HG03060 (cell line): ENCODE data around the gene HRH3.
A peak's percentile ranks its signal among the peaks of the same experiment; 100 is the strongest.

Experiments used
- ATAC-seq: cut with Tn5 transposase; IDR thresholded peaks from one replicate; pipeline ENCODE4 v1.9.1; 2021; ENCODE audit warnings: low read depth, moderate number of reproducible peaks; ENCODE audit not compliant: unreplicated experiment

Gene HRH3

DNA sequence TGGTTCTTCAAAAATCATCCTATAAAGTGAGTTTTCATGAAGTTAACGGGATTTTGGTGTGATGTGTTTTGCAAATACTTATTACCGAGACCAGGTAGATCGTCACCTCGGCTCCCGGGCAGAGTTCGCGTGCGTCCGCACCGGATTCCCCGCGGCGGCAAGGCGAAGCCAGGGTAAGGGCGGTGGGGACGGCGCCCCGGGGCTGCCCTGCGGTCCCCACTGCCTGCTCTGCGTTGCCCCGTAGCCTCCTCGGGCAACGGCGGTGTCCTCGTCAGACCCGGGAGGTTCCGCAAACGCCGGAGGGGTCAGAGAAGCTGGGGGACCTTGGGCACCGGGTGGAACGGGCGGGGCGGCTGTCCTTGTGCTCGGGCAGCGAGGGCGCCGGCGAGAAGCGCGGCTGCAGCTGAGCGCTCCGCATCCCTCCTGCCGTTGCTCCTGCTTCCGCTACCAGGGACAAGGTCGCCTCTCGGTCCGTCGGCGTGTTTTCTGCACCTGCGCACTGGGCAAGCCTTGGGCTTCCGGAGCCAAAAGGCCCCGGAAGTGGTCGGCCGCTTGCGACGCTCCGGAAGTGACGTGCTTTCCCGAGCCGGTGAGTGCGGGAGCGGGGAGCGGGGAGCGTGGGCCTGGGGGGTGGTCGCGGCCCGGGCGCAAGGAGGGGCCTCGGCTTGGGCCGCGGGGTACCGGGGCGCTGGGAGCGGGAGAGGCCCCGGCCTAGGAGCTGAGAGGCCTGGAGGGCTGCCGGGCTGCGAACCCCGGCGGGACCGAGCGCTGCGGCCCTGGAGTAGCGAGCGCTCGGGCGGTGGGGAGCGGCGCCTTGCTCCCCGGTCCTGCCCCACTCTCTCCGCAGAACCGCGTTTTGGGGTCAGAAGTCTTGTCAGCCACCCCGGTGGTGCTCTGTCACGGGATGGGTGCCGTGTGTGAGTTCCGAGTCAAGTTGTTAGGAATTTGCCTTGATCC lies 37.3 kb downstream of the HRH3 start, which contains the start of gene MTG2:
TSS of gene MTG2 (plus strand) at position 560 of the 957 bp plus-strand sequence. CDS start 10,393 bp downstream, outside the sequence.
- peak; percentile 89 for ATAC-seq

DNA sequence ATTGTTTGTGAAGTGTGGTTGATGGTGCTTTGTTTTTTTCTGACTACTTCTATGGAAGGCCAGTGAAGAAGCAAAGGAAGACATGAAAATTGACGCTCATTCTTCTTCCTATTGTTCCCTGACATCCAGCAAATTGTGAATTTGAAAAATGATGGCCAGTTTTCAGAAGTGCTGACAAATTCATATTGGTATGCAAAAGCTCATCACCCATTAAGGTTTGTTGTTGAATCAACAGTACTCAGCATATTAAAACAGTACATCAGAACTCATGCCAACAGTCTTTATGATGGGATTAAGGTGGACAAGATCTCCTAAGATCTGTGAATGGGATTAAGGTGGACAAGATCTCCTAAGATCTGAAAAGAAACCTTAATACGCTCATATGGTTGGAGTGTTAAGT lies 38.3 kb downstream of the HRH3 start:
- ATAC-seq = no peak

DNA sequence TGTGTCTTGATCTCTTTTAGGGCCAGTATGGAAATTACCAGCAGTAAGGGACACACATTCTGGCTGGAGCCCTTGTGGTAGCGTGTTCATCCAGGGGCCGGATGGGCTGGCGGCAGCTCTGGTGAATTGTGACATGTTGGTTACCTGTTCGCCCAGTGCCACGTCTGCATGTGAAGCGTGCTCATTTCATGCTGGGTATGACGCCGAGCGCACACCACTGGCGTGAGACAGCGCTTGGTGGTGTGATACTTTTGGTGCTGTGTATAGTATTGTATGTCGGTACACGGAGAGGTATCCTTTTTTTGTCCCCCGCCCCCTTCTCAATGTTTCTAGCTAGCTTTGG lies 40.9 kb downstream of the HRH3 start:
- ATAC-seq = no peak

DNA sequence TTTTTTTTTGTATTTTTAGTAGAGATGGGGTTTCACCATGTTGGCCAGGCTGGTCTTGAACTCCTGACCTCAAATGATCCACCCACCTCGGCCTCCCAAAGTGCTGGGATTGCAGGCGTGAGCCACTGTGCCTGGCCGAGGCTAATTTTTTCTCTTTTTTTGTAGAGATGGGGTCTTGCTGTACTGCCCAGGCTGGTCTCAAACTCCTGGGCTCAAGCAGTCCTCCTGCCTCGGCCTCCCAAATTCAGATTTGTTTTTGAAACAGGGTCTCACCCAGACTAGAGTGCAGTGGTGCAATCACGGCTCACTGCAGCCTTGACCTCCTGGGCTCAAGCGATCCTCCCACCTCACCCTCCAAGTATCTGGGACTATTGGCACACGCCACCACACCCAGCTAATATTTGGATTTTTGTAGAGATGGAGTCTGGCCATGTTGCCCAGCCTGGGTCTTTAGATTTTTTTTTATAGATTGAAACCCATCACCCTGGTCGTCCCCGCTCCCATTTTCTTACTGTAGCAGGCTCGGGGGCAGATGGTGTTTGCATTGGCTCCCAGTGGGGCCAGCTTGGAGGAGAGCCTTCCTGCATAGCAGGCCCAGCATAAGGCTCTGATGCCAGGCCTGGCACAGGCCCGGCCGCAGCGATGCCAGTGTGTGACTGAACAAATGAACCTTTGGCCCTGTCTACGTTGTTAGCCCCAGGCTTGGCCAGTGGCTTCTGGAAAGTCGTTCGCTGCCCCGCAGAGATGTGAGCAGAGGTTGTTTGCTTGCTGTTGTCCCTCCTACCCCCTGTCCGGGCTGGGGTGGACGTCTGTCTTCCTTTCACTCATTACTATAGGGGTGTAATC lies 41.5 kb downstream of the HRH3 start:
- no peak for ATAC-seq

DNA sequence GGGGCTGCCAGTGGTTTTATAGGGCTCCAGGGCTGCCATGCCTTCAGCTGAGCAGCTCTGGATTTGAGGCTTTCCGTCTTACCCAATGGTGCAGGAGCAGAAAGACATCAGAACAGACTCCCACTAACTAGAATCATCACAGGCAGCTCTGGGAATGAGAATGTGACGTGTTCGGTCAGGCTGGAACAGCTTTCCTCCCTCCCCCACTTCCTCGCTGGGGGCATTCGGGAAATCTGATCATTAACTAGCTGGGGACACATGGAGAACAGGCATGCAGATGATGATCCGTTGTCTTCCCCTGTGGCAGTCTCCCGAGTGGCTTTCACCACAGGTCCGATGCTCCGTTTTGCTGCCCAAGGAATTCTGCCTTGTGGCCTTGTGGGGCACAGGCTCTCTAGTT lies 42.8 kb downstream of the HRH3 start:
- ATAC-seq = no peak

DNA sequence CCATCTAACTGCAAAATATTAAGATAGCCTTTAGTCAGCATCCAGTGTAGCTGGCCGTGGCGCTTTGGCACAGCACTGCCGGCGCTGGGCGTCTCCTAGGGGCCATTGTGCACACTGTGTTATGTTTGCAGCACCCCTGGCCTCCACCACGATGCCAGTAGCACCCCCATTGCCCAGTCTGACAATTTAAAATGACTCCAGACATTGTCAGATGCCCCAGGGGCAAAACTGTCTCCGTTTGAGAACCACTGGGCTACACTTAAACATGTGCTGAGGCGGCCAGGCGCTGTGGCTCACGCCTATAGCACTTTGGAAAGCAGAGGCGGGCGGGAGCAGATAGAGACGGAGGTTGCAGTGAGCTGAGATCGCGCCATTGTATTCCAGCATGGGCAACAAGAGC lies 43.2 kb downstream of the HRH3 start:
- no peak for ATAC-seq

DNA sequence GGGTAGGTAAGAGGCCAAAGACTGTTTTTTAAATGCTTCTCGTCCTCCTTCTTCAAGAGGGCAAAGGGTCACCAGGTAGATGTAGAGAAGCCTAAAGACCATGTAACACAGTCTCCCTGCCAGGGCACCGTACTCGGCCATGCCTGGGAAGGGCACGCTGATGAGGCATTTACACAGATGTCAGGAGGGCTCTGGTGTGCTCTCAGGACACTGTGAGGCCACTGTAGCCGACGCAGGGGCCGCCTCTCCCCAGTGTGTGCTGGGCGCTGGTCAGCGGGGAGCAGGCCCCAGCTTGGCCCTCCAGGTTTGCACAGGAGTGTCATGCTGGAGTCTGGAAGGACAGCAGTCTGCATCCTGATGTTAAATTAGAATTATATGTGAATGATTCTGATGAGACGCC lies 44.4 kb downstream of the HRH3 start:
- ATAC-seq = no peak

DNA sequence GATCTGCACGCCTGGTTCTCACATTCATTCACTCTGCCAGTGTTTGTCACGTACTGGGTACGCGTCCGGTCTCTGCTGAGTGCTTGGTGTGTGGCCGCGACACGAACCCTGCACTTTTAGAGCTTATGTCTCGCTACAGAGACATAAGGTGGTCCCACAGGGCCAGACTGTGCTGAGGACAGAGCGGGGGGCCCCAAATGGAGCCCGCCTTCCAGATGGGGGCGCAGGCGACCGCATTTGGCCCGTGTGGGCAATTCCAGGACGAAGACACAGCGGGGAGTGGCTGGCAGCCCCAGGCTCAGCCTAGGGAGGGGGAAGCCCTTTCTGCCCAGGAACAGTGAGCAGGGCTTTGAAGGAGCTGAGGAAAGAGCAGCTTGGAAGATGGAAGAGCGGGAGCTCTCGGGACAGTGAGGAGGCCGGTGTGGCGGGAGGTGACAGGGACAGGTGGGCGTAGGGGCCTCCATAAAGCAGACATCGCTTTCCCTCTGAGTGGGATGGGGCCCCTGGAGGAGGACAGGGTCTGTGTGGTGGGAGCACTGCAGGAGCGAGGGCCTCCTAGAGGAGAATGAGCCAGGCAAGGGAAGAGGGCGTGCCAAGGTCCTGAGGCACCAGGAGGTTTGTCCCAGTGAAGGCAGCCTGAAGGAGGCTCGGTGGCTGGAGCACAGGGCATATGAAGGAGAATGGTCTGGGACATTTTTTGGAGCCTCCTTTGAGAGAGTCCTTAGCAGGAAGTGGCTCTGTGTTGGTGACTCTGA lies 45.0 kb downstream of the HRH3 start:
- ATAC-seq = no peak

DNA sequence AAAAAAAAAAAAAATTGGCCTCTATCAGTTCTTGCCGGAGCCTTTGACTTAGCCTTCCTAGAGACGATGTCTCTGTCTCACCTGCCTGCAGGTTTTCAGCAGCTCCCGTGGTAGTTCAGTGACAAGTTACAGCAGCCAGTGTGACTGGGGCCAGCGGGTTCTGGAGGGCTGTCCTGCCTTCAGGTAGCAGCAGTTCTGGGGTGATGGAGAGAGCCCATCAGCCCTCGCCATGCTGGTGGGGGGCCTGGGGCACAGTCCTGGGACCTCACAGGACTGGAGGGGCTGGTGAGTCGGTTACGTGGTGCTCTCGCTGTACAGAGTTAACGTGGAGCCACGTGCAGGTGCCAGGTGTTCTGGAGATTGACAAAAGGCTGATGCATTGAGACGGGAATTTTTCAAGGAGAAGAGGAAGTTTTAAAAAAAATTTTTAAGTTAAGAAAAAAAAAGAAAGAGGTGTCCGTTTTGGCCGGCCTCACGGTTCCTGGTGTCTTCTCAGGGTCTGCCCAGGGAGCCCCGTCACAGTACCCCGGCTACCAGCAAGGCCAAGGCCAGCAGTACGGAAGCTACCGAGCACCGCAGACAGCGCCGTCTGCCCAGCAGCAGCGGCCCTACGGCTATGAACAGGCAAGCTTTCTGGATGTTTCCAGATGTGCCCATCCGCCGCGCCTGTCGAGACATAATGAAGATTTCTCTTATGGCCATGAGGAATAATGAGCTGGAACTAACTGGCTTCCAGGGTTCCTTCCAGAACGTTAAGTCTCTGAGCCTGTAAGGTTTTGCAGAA lies 45.9 kb downstream of the HRH3 start:
- ATAC-seq = no peak

DNA sequence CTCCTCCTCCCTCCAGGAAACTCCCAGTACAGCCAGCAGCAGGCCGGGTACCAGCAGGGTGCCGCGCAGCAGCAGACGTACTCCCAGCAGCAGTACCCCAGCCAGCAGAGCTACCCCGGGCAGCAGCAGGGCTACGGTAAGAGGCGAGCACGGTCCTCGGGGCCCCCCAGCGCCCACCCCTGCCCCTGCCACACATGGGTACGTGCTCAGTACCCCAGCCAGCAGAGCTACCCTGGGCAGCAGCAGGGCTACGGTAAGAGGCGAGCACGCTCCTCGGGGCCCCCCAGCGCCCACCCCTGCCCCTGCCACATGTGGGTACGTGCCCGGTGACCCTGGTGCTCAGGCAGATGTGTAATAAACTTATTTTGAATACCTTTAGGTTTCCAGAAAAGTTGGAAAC lies 47.4 kb downstream of the HRH3 start:
- ATAC-seq = no peak

DNA sequence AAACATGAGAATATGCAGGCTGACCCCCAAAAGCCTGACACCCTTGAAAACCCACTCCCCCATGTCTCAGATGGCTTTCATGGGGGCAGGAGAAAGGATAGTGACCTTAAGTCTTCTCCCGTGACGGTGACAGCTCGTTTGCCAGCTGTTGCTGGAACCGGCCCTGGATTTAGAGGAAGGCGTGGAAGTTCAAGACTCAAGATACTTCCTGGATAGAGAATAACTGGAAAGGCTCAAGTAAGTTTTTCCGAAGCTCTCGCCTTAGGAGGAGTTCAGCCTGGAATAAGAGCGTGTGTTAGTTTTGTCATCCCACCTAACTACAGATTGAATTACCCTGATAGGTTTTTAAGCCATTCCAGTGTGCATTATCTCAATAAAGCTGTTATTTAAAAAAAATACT lies 48.8 kb downstream of the HRH3 start:
- no peak for ATAC-seq

DNA sequence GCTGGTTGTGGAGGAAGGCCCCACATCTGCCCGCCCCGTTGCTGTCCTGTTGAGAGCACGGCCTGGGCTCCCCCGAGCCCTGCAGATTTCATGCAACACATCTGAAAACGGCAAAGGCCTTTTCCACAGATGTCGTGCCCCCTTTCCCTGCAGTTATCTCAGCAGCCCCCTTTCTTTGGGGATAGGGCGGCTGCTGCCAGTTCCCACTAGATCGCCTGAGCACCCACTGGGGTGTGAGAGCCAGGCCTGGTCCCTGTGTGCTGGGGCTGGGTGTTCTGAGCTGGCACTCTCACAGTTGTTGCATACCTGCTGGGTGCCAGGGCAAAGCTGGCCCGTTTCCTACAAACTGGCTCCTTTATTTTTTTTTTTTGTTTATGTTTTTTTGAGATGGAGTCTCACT lies 49.5 kb downstream of the HRH3 start:
- ATAC-seq = no peak

DNA sequence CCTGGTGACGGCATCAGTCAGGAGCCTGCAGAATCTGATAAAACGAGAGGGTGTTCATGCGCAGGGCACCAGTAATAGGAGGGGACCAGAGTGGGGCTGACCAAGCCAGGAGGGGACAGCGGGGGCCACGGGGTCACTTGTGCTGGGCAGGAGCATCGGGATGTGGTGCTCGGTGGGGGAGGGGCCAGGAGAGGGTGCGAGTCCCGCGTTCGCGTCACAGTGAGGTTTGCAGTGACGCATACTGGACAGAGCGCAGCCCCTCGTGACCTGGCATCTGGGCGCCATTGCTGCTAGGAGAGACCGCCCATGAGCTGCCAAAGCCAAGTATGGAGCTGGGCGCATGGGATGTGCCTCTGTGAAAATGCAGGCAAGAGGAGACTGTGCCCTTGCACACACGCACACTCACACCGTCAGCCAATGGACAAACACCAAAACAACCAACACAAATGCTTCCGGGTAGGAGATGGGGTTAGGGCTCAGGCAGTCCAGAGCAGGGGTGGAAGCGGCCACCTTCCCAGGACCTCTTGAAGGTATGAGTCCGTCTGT lies 51.1 kb downstream of the HRH3 start:
- ATAC-seq = no peak

DNA sequence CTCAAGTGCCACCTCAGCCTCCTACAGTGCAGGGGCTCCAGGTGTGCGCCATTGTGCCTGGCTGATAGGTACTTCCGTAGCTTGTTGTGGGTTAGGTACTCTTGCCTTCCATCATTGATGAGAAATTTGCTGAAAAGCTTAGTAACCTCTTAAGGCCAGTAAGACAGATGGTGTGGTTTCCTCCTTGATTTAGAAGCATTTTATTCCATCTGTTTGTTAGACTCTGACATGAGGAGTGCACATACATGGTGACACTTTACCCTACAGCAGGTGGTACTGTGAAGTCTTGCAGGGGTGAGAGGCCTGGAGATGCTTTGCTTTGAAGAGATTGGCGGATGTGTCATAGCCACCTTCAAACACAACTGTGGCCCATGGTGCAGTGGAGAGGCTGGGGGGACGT lies 52.0 kb downstream of the HRH3 start:
- ATAC-seq = no peak

DNA sequence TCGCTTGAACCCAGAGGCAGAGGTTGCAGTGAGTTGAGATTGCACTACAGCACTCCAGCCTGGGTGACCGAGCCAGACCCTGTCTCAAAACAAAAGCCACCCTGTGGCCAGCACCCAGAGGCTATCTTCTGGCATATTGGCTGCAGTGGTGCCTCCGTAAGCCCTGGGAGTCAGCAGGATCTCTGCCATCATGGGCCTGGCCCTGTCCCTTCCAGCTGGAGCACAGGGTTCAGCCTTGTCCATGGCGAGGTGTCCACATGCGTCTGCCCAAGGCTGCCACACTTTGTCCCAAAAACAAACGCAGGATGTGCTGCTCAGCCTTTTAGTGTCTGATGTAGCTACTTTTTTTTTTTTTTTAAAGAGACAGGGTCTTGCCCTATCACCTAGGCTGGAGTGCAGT lies 52.6 kb downstream of the HRH3 start:
- no peak for ATAC-seq

DNA sequence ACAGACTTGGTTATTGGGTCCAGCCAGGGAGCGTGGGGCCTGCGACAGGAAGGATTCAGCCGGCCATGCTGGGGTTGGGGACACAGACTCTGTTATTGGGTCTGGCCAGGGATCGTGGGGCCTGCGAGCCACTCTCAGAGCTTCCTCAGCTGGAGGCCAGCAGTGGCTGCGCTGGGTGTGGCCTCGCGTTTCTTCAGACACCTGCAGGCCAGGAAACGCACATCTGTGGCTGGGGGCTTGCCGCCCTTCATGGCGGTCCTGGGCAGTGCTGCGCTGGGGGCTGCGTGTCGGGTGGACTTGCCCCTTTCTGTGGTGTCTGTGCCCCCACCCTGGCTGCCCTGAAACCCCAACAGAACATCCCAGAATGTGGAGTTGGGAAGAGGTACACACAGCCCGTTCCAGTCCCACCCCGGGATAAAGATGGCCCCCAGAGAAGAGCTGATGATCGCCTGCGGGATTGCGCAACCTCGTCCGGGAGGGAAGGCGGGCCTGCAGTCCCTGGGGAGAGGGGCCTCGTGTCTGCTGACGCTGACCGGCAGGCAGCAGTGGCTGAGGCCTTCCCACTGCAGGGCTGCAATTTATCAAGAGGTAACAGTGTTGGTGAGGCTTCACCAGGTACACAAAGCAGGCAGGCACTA lies 54.2 kb downstream of the HRH3 start:
- ATAC-seq = no peak
